Endothelial cell of umbilical vein (primary cell): ENCODE data around the gene METTL1. TPM values are rescaled to one million over a fixed set of nuclear protein-coding genes. Genes with fewer than 3 reads are reported as not detected.

Experiments used
- BruUV-seq: library from RNA; stranded (reverse); fragments of 400-500 nt; replicated peaks from 2 replicates; lab custom pipeline; 2021; lab: Mats Ljungman, UMichigan
- CTCF ChIA-PET: fragments of 300-600, 350-600 bp; sonication (Branson Sonifier 250); formaldehyde crosslinking; loops from one replicate; lab custom pipeline; 2021; ENCODE audit warnings: antibody characterized with exemption, inconsistent platforms; lab: Charles Lee
- POLR2A ChIA-PET: fragments of 300-600, 350-600 bp; sonication (Branson Sonifier 250); formaldehyde crosslinking; loops from one replicate; lab custom pipeline; 2021; ENCODE audit warnings: antibody characterized with exemption, inconsistent platforms; lab: Charles Lee
- DNase-seq: peaks from one replicate; pipeline ENCODE4 v3.0.0-alpha.2; 2011; ENCODE audit warnings: low read depth, low spot score
- FAIRE-seq: peaks from 2 replicates; lab custom pipeline; 2011; peaks lifted over from hg19 to GRCh38; lab: Jason Lieb, UNC
- H2AFZ ChIP-seq: 2 replicates; pipeline ENCODE4 v1.6.0; 2012; ENCODE audit warnings: low read depth, low read length, control low read depth, inconsistent platforms
- H3K27ac ChIP-seq: 2 replicates; pipeline ENCODE4 v1.5.1; 2011; ENCODE audit warnings: low read depth, mild to moderate bottlenecking, control low read depth, low read length, moderate library complexity; ENCODE audit not compliant: insufficient read depth
- H3K27me3 ChIP-seq, 2 experiments: 2 replicates each; pipeline versions ENCODE4 v1.6.0 to v1.6.1; 2011; ENCODE audit warnings: low read length in 2 of 2, mixed read lengths in 1 of 2; ENCODE audit not compliant: control insufficient read depth in 2 of 2, insufficient read depth in 2 of 2
- H3K36me3 ChIP-seq, 2 experiments: 2 replicates in 1 of 2; 3 replicates in 1 of 2; pipeline ENCODE4 v1.5.1; 2011; ENCODE audit warnings: low read length in 2 of 2, mild to moderate bottlenecking in 1 of 2, moderate library complexity in 1 of 2; ENCODE audit not compliant: control insufficient read depth in 2 of 2, insufficient read depth in 2 of 2; ENCODE audit errors: extremely low read depth in 1 of 2
- H3K4me1 ChIP-seq: 3 replicates; pipeline ENCODE4 v1.5.1; 2011; ENCODE audit warnings: mild to moderate bottlenecking, low read length; ENCODE audit not compliant: control insufficient read depth, insufficient read depth; ENCODE audit errors: extremely low read depth
- H3K4me2 ChIP-seq: 2 replicates; pipeline ENCODE4 v1.6.1; 2011; ENCODE audit warnings: low read length, control low read depth, mixed read lengths; ENCODE audit not compliant: insufficient read depth
- H3K4me3 ChIP-seq, 3 experiments: fragments of 200-600 bp in 1 of 3; sonication (generic), shearing (Covaris generic) in 1 of 3; replicated peaks in 1 of 3; 2 replicates each; pipeline ENCODE4 v1.5.1; 2011 to 2016; ENCODE audit warnings: control low read depth in 3 of 3, low read length in 3 of 3, mild to moderate bottlenecking in 2 of 3, inconsistent platforms in 1 of 3, low read depth in 1 of 3, moderate library complexity in 1 of 3; ENCODE audit not compliant: insufficient read depth in 1 of 3
- H3K79me2 ChIP-seq: 2 replicates; pipeline ENCODE4 v1.6.0; 2012; ENCODE audit warnings: low read length, inconsistent platforms; ENCODE audit not compliant: control insufficient read depth, insufficient read depth
- H3K9ac ChIP-seq: replicated peaks from 2 replicates; pipeline ENCODE3; 2011; ENCODE audit warnings: low read length, control low read depth; ENCODE audit not compliant: insufficient read depth; ENCODE audit errors: extremely low read depth
- H3K9me1 ChIP-seq: replicated peaks from 3 replicates; pipeline ENCODE4 v1.6.0; 2011; ENCODE audit warnings: mild to moderate bottlenecking, low read length; ENCODE audit not compliant: control insufficient read depth, insufficient read depth; ENCODE audit errors: extremely low read depth
- H3K9me3 ChIP-seq: replicated peaks from 2 replicates; pipeline ENCODE4 v1.5.1; 2012; ENCODE audit warnings: low read length, inconsistent platforms; ENCODE audit not compliant: control insufficient read depth, insufficient read depth
- H4K20me1 ChIP-seq: replicated peaks from 2 replicates; pipeline ENCODE3; 2011; ENCODE audit warnings: mild to moderate bottlenecking, low read length; ENCODE audit not compliant: control insufficient read depth, insufficient read depth; ENCODE audit errors: extremely low read depth
- EZH2 ChIP-seq: IDR thresholded peaks from 2 replicates; pipeline ENCODE4 v1.6.1; 2012; ENCODE audit warnings: borderline replicate concordance, low read depth, mild to moderate bottlenecking, moderate library complexity, low read length, inconsistent platforms; ENCODE audit not compliant: severe bottlenecking
- FOS ChIP-seq: IDR thresholded peaks from 2 replicates; pipeline ENCODE4 v1.6.1; 2011; ENCODE audit warnings: mild to moderate bottlenecking, low read length, moderate library complexity, borderline replicate concordance; ENCODE audit not compliant: insufficient read depth
- GATA2 ChIP-seq: IDR thresholded peaks from 2 replicates; pipeline ENCODE4 v1.7.0; 2011; ENCODE audit warnings: low read depth, mild to moderate bottlenecking, moderate library complexity, mixed read lengths, low read length; ENCODE audit not compliant: insufficient read length, insufficient read depth
- JUN ChIP-seq: IDR thresholded peaks from 2 replicates; pipeline ENCODE4 v1.6.1; 2011; ENCODE audit warnings: borderline replicate concordance, low read depth; ENCODE audit not compliant: insufficient read length, insufficient read depth
- MAX ChIP-seq: IDR thresholded peaks from 2 replicates; pipeline ENCODE4 v1.6.1; 2011; ENCODE audit not compliant: insufficient read depth, insufficient read length
- MYC ChIP-seq: IDR thresholded peaks from one replicate; pipeline ENCODE4 v1.6.1; 2011; ENCODE audit warnings: mild to moderate bottlenecking, low read depth, low read length
- POLR2A ChIP-seq: IDR thresholded peaks from 2 replicates; pipeline ENCODE4 v1.6.1; 2012; ENCODE audit warnings: low read depth, mild to moderate bottlenecking, control low read depth, low read length
- POLR2AphosphoS5 ChIP-seq: IDR thresholded peaks from 2 replicates; pipeline ENCODE4 v1.6.1; 2012; ENCODE audit warnings: low read depth, mild to moderate bottlenecking, control low read depth, low read length, moderate library complexity; ENCODE audit not compliant: insufficient read depth
- dilution Hi-C: fragments of 300-500 bp; cut with MboI; formaldehyde crosslinking; loops from one replicate; pipeline ENCODE4 v1.15.0; 2019; ENCODE audit warnings: low sequenced_read_pairs; ENCODE audit not compliant: extremely low pct_ligation_motif_present
- intact Hi-C: fragments of 100-400 bp; cut with micrococcal nuclease; formaldehyde crosslinking; loops from one replicate; pipeline ENCODE4 v1.10.0; 2022
- polyA plus RNA-seq, 4 experiments: library from polyadenylated mRNA; depleted of rRNA in 3 of 4; stranded (reverse) in 3 of 4; unstranded in 1 of 4; fragments of >200 nt; gene quantifications; 2 replicates each; pipeline versions ENCODE4 v1.2.1 to v1.2.3, GENCODE V29; 2011 to 2012; ENCODE audit warnings: missing spikeins in 1 of 4
- total RNA-seq: library from RNA; stranded (reverse); gene quantifications from 2 replicates; pipeline ENCODE4 v1.2.3, GENCODE V29; 2021
- TF ChIP-seq, protein P1 (sequence below), 2 donors: IDR thresholded peaks; 1 replicate in 1 of 2; 2 replicates in 1 of 2; pipeline ENCODE4 v1.5.1; 2011; ENCODE audit warnings: low read length in 2 of 2, mild to moderate bottlenecking in 2 of 2, moderate library complexity in 2 of 2, control low read depth in 1 of 2, inconsistent platforms in 1 of 2, low read depth in 1 of 2; ENCODE audit not compliant: insufficient read depth in 1 of 2; ENCODE audit errors: extremely low read depth in 1 of 2

Gene METTL1
- total and polyA plus RNA-seq, 2 donors (not counting 3 experiments of a cell fraction or from before 2014, with no cell fraction given) = 23.6 to 24.3 TPM

- no peaks in the 10 kb centered on the region for H3K9me3 ChIP-seq
- intact Hi-C loops = no loop called here
- ChIA-PET POLR2A (no interaction called here), CTCF (interaction anchor here (1.0 kb wide), 1 partner anchor 138 kb away, joined by 3 read pairs; no protein-coding TSS in a partner anchor)
- H3K4me2 ChIP-seq = no peak overlapping the region
- H3K36me3 ChIP-seq = peaks cover 0 to 32% of the 10 kb centered on the region in 2 experiments
- no peak overlapping the region for H3K4me3 ChIP-seq
- FAIRE-seq (no peak), DNase-seq (no peak)
- H4K20me1 ChIP-seq = no peaks in the 10 kb centered on the region
- H3K27ac ChIP-seq = no peak overlapping the region
- no peak overlapping the region for H2AFZ ChIP-seq
- no peak overlapping the region for H3K9ac ChIP-seq
- no peaks in the 10 kb centered on the region for H3K9me1 ChIP-seq
- H3K27me3 ChIP-seq = no peaks in the 10 kb centered on the region
- no peak for TF ChIP-seq MAX
- TF ChIP-seq MYC = no peak
- TF ChIP-seq FOS = no peak
- TF ChIP-seq POLR2A = no peak
- TF ChIP-seq EZH2 = no peak
- TF ChIP-seq POLR2AphosphoS5 = no peak
- TF ChIP-seq GATA2 = no peak
- TF ChIP-seq, protein P1, sequence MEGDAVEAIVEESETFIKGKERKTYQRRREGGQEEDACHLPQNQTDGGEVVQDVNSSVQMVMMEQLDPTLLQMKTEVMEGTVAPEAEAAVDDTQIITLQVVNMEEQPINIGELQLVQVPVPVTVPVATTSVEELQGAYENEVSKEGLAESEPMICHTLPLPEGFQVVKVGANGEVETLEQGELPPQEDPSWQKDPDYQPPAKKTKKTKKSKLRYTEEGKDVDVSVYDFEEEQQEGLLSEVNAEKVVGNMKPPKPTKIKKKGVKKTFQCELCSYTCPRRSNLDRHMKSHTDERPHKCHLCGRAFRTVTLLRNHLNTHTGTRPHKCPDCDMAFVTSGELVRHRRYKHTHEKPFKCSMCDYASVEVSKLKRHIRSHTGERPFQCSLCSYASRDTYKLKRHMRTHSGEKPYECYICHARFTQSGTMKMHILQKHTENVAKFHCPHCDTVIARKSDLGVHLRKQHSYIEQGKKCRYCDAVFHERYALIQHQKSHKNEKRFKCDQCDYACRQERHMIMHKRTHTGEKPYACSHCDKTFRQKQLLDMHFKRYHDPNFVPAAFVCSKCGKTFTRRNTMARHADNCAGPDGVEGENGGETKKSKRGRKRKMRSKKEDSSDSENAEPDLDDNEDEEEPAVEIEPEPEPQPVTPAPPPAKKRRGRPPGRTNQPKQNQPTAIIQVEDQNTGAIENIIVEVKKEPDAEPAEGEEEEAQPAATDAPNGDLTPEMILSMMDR (IDR thresholded peaks at IDR 0.05; ENCODE audit: extremely low read depth in 1 of 2, insufficient read depth in 1 of 2, low read depth in 1 of 2, low read length in 2 of 2) = no peak
- no peak for TF ChIP-seq JUN
- peaks cover 2% of the 10 kb centered on the region for H3K4me1 ChIP-seq
- dilution Hi-C loops = no loop called here
- BruUV-seq = TSS peak; percentile 81
- no peaks in the 10 kb centered on the region for H3K79me2 ChIP-seq
Measured at GRCh38 chr12:57720606-57721595, 51.0 kb downstream of the METTL1 start.
